Measurements from ENCODE around the gene HTRA3. TPM values are rescaled to one million over a fixed set of nuclear protein-coding genes. Genes with fewer than 3 reads are reported as not detected.

The HTRA3 gene
- total RNA-seq, 2 experiments from 2014 or later = not detected

DNA sequence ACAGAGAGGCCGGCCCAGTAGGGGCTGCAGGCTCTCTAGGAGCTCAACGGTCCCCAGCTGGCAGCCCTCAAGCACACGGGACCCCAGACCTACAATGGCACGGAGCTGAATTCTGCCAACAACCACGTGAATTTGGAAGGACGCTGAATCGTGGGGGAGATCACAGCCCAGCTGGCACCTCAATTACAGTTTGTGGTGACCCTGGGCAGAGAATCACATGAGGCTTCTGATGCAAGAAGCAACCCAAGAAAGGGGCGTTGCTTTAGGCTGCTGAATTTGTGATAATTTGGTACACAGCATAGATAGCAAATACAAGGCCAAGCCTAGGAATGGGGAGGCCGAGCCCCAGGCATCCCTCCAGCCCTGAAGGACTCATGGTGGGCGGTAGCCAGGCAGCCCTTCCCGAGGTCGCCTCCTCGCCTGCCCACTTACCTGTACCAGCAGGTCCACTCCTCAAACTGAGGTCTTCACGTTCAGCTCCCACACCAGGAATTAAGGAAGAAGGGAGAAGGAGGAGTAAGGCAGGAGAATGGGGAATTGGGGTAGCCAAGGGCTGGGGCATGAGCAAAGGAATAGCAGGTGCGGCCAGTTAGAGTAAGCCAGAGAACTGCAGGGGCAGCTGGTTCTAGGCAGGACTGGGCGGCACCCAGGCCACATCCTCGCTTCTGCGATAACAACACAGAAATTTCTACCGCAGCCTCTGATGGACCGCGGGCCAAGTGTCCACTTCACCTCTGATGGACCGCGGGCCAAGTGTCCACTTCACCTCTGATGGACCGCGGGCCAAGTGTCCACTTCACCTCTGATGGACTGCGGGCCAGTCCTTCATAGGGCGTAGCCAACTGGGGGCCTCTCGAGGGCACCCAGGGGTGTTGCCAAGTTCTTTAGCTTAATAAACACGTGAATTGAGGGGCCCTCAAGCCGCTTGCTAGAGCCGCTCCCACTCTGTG lies 23.4 kb upstream of the HTRA3 start:
- CTCF ChIA-PET (ENCODE audit: unreplicated experiment) = no interaction called here
- intact Hi-C loops (cut with micrococcal nuclease; ENCODE audit: unreplicated experiment) = no loop called here
- Histone ChIP-seq H3K9me3 (ENCODE audit: low read length) (no peaks in the 10 kb centered on the region), H3K9me2 (ENCODE audit: insufficient read depth, low read length) (no peaks in the 10 kb centered on the region), H4K20me1 (ENCODE audit: insufficient read depth, low read length) (no peaks in the 10 kb centered on the region), H3K27ac (ENCODE audit: low read depth, low read length, poor library complexity, severe bottlenecking) (no peak overlapping the region), H3K36me3 (ENCODE audit: insufficient read depth, low read length) (no peaks in the 10 kb centered on the region), H3K79me2 (ENCODE audit: insufficient read depth, low read depth, low read length) (no peaks in the 10 kb centered on the region), H3K4me1 (ENCODE audit: insufficient read depth, low read length, poor library complexity, severe bottlenecking) (no peaks in the 10 kb centered on the region), H3K4me3 (ENCODE audit: low read depth, low read length, poor library complexity, severe bottlenecking) (no peak overlapping the region), H2AFZ (ENCODE audit: low read length) (no peak overlapping the region), H3K4me2 (ENCODE audit: low read length) (no peak overlapping the region)
- no TSS peak for BruUV-seq (replicated peaks)
- TF ChIP-seq, protein P1, sequence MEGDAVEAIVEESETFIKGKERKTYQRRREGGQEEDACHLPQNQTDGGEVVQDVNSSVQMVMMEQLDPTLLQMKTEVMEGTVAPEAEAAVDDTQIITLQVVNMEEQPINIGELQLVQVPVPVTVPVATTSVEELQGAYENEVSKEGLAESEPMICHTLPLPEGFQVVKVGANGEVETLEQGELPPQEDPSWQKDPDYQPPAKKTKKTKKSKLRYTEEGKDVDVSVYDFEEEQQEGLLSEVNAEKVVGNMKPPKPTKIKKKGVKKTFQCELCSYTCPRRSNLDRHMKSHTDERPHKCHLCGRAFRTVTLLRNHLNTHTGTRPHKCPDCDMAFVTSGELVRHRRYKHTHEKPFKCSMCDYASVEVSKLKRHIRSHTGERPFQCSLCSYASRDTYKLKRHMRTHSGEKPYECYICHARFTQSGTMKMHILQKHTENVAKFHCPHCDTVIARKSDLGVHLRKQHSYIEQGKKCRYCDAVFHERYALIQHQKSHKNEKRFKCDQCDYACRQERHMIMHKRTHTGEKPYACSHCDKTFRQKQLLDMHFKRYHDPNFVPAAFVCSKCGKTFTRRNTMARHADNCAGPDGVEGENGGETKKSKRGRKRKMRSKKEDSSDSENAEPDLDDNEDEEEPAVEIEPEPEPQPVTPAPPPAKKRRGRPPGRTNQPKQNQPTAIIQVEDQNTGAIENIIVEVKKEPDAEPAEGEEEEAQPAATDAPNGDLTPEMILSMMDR (conservative IDR thresholded peaks at IDR 0.05; ENCODE audit: low read length) = no peak
- TF ChIP-seq EZH2phosphoT487 (IDR thresholded peaks at IDR 0.05; ENCODE audit: borderline replicate concordance, low read depth, low read length) = no peak
- POLR2A ChIA-PET = interaction anchor here (0.6 kb wide), 1 partner anchor 24 kb away, joined by 3 read pairs; no protein-coding TSS in a partner anchor
- no peak for DNase-seq (ENCODE audit: low spot score)

DNA sequence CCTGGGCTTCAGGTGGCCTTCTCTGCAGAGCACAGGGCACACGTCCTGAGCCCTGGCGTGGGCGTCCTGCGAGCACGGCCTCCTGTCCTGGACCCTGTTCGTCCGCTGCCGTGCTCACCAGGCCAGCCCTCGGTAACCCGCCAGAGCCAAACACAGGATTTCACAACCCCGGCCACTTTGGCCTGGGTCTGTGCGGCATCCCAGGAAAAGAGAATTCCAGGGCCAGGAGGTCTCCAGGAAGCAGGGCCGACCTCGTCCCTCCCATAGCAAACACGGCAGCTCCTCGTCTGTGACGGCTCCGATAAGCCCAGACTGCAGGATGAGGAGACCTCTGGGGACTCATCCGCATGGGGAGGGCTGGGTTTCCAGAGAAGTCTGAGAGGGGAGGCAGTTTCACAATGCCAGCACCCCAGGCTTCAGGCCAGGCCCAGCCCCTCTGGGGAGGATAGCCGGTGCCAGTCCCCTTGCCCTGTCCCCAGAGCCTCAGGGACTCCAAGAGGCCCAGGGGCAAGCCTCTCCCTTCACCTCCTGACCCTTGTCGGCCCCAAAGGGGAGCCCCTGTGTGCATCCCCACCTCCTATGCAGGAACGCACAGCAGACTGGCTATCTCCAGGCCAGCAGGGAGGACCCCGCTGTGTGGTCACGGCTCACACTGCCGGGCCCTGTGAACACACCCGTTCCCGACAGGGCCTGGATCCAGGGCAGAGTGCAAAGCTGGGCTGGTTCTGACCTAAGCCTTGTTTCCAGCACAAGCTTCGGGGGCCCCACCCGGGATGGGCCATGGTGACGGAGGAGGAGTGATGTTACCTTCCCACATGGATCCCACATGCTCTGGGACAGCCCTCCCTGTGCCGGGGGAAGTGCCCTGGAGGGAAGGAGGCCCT lies 22.3 kb upstream of the HTRA3 start:
- H3K9me3 ChIP-seq (ENCODE audit: low read length) = no peaks in the 10 kb centered on the region
- intact Hi-C loops (cut with micrococcal nuclease; ENCODE audit: unreplicated experiment) = no loop called here

DNA sequence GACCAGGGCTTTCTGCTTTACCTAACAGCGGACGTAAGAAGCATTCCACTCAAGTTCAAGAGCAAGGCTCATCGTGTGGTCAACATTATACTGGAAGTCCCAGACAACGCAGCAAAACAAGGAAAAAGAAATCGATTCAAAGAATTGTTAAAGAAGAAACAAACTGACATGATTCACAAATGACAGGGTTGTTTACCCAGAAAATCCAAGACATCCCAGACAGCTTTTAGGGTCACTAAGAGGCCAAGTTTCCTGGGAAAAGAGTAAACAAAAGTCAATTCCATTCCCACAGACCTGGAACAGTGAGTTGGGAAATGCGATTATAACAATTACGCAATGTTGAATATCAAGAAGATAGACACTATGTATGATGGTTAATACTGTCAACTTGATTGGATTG lies 21.5 kb upstream of the HTRA3 start:
- no TSS peak for BruUV-seq (replicated peaks)
- Histone ChIP-seq H2AFZ (ENCODE audit: low read length) (no peak overlapping the region), H3K4me2 (ENCODE audit: low read length) (no peak overlapping the region), H3K27ac (ENCODE audit: low read depth, low read length, poor library complexity, severe bottlenecking) (no peak overlapping the region), H3K9me3 (ENCODE audit: low read length) (no peaks in the 10 kb centered on the region), H3K4me3 (ENCODE audit: low read depth, low read length, poor library complexity, severe bottlenecking) (no peak overlapping the region), H3K36me3 (ENCODE audit: insufficient read depth, low read length) (no peaks in the 10 kb centered on the region), H3K9me2 (ENCODE audit: insufficient read depth, low read length) (no peaks in the 10 kb centered on the region), H3K4me1 (ENCODE audit: insufficient read depth, low read length, poor library complexity, severe bottlenecking) (no peaks in the 10 kb centered on the region), H4K20me1 (ENCODE audit: insufficient read depth, low read length) (no peaks in the 10 kb centered on the region), H3K79me2 (ENCODE audit: insufficient read depth, low read depth, low read length) (no peaks in the 10 kb centered on the region)
- DNase-seq (ENCODE audit: low spot score) = no peak
- ChIA-PET CTCF (ENCODE audit: unreplicated experiment) (no interaction called here), POLR2A (no interaction called here)
- no peak for TF ChIP-seq EZH2phosphoT487 (IDR thresholded peaks at IDR 0.05; ENCODE audit: borderline replicate concordance, low read depth, low read length)
- TF ChIP-seq, protein P1 (conservative IDR thresholded peaks at IDR 0.05; ENCODE audit: low read length) = no peak
- intact Hi-C loops (cut with micrococcal nuclease; ENCODE audit: unreplicated experiment) = no loop called here

More for the DNA sequence above, 22.3 kb upstream of the HTRA3 start:
- no peak overlapping the region for H3K4me3 ChIP-seq (ENCODE audit: low read depth, low read length, poor library complexity, severe bottlenecking)
- no peaks in the 10 kb centered on the region for H4K20me1 ChIP-seq (ENCODE audit: insufficient read depth, low read length)
- ChIA-PET POLR2A (no interaction called here), CTCF (ENCODE audit: unreplicated experiment) (no interaction called here)
- no peak overlapping the region for H3K4me2 ChIP-seq (ENCODE audit: low read length)
- no peak overlapping the region for H3K27ac ChIP-seq (ENCODE audit: low read depth, low read length, poor library complexity, severe bottlenecking)
- H3K79me2 ChIP-seq (ENCODE audit: insufficient read depth, low read depth, low read length) = no peaks in the 10 kb centered on the region
- no peaks in the 10 kb centered on the region for H3K36me3 ChIP-seq (ENCODE audit: insufficient read depth, low read length)
- no peak overlapping the region for H2AFZ ChIP-seq (ENCODE audit: low read length)
- BruUV-seq (replicated peaks) = no TSS peak
- no peaks in the 10 kb centered on the region for H3K9me2 ChIP-seq (ENCODE audit: insufficient read depth, low read length)
- H3K4me1 ChIP-seq (ENCODE audit: insufficient read depth, low read length, poor library complexity, severe bottlenecking) = no peaks in the 10 kb centered on the region
- no peak for TF ChIP-seq EZH2phosphoT487 (IDR thresholded peaks at IDR 0.05; ENCODE audit: borderline replicate concordance, low read depth, low read length)
- no peak for DNase-seq (ENCODE audit: low spot score)
